MCF 10A (cell line): Measurements from ENCODE around the gene SEZ6L2. TPM values are rescaled to one million over a fixed set of nuclear protein-coding genes. Genes with fewer than 3 reads are reported as not detected.

Experiments
- BruUV-seq: library from RNA; stranded (reverse); fragments of 400-500 nt; replicated peaks from 2 replicates; lab custom pipeline; 2021; lab: Mats Ljungman, UMichigan
- CTCF ChIA-PET: fragments of 300-600 bp; sonication (Branson Sonifier 250); formaldehyde crosslinking; extraction: SDS; loops from one replicate; lab custom pipeline; 2021; ENCODE audit warnings: antibody characterized with exemption, inconsistent platforms; lab: Yijun Ruan, JAX
- POLR2A ChIA-PET: fragments of 300-600, 350-650 bp; sonication (Branson Sonifier 250); formaldehyde crosslinking; extraction: SDS; loops from one replicate; lab custom pipeline; 2020; ENCODE audit warnings: antibody characterized with exemption, inconsistent platforms; lab: Yijun Ruan, JAX
- DNase-seq: peaks from one replicate; pipeline ENCODE4 v3.0.0-alpha.2; 2018; ENCODE audit not compliant: unreplicated experiment
- H3K27ac Mint-ChIP-seq: one replicate; pipeline ENCODE4 v1.8.0; 2022; ENCODE audit warnings: mild to moderate bottlenecking, low read depth, mixed read lengths; ENCODE audit not compliant: unreplicated experiment
- H3K27me3 Mint-ChIP-seq: one replicate; pipeline ENCODE4 v1.8.0; 2022; ENCODE audit warnings: mixed read lengths; ENCODE audit not compliant: insufficient read depth, unreplicated experiment
- H3K36me3 Mint-ChIP-seq: one replicate; pipeline ENCODE4 v1.8.0; 2022; ENCODE audit warnings: mild to moderate bottlenecking, moderate library complexity, mixed read lengths; ENCODE audit not compliant: insufficient read depth, unreplicated experiment
- H3K4me1 Mint-ChIP-seq: one replicate; pipeline ENCODE4 v1.8.0; 2022; ENCODE audit warnings: mixed read lengths; ENCODE audit not compliant: insufficient read depth, unreplicated experiment
- H3K4me3 Mint-ChIP-seq: one replicate; pipeline ENCODE4 v1.8.0; 2022; ENCODE audit warnings: mild to moderate bottlenecking, moderate library complexity, mixed read lengths; ENCODE audit not compliant: unreplicated experiment
- H3K9me3 Mint-ChIP-seq: one replicate; pipeline ENCODE4 v1.8.0; 2022; ENCODE audit warnings: mixed read lengths; ENCODE audit not compliant: unreplicated experiment
- intact Hi-C: fragments of 100-400 bp; cut with micrococcal nuclease; formaldehyde crosslinking; loops from 2 replicates; pipeline ENCODE4 v1.14.1; 2022
- total RNA-seq: library from RNA; stranded (reverse); gene quantifications from 2 replicates; pipeline ENCODE4 v1.2.3, GENCODE V29; 2022
- TF ChIP-seq, protein P1 (sequence below): fragments of 200-600 bp; IDR thresholded peaks from one replicate; pipeline ENCODE4 v1.8.0; 2022; ENCODE audit warnings: antibody characterized with exemption, mild to moderate bottlenecking; ENCODE audit not compliant: unreplicated experiment

The SEZ6L2 gene
- total RNA-seq, 1 experiment from 2014 or later = 1.9 TPM

DNA sequence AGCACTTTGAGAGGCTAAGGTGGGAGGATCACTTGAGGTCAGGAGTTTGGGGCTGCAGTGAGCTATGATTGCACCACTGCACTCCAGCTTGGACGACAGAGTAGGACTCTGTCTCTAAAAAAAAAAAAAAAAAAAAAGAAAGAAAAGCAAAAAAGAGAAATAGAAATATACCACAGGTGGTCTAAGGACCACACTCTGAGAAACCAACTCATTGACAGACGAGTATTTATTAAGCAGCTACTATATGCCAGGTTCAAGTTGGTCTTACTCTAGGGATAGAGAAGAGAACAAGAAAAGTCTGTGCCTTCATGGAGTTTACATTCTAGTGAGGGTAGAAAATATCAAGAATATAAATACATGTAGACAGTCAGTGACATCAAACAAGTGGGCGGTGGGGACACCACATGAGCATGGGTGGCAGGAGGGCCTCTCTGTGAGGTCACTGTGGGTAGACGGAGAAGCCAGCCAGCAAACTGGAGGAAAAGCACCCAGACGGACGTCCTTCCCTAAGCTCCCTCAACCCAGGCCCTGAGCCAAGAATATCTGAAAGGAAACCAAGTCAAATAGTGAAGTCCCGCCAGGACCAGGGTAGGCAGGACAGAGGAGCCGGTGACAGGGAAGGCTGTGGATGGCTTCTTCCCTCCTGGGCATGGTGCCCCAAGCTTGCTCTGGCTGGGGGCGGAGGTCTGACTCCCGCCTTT lies 41.1 kb downstream of the SEZ6L2 start:
- ChIA-PET CTCF (no interaction called here), POLR2A (interaction anchor here (1.2 kb wide), 1 partner anchor 10 kb away, joined by 3 read pairs; no protein-coding TSS in a partner anchor)
- H3K27me3 Mint-ChIP-seq = no peaks in the 10 kb centered on the region
- H3K9me3 Mint-ChIP-seq = no peaks in the 10 kb centered on the region
- BruUV-seq = TSS peak; percentile 18
- H3K4me3 Mint-ChIP-seq = no peak overlapping the region
- no peak overlapping the region for H3K27ac Mint-ChIP-seq
- H3K36me3 Mint-ChIP-seq = peaks cover 41% of the 10 kb centered on the region
- peaks cover 8% of the 10 kb centered on the region for H3K4me1 Mint-ChIP-seq
- intact Hi-C loops = no loop called here
- DNase-seq = no peak
- TF ChIP-seq, protein P1, sequence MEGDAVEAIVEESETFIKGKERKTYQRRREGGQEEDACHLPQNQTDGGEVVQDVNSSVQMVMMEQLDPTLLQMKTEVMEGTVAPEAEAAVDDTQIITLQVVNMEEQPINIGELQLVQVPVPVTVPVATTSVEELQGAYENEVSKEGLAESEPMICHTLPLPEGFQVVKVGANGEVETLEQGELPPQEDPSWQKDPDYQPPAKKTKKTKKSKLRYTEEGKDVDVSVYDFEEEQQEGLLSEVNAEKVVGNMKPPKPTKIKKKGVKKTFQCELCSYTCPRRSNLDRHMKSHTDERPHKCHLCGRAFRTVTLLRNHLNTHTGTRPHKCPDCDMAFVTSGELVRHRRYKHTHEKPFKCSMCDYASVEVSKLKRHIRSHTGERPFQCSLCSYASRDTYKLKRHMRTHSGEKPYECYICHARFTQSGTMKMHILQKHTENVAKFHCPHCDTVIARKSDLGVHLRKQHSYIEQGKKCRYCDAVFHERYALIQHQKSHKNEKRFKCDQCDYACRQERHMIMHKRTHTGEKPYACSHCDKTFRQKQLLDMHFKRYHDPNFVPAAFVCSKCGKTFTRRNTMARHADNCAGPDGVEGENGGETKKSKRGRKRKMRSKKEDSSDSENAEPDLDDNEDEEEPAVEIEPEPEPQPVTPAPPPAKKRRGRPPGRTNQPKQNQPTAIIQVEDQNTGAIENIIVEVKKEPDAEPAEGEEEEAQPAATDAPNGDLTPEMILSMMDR = no peak

DNA sequence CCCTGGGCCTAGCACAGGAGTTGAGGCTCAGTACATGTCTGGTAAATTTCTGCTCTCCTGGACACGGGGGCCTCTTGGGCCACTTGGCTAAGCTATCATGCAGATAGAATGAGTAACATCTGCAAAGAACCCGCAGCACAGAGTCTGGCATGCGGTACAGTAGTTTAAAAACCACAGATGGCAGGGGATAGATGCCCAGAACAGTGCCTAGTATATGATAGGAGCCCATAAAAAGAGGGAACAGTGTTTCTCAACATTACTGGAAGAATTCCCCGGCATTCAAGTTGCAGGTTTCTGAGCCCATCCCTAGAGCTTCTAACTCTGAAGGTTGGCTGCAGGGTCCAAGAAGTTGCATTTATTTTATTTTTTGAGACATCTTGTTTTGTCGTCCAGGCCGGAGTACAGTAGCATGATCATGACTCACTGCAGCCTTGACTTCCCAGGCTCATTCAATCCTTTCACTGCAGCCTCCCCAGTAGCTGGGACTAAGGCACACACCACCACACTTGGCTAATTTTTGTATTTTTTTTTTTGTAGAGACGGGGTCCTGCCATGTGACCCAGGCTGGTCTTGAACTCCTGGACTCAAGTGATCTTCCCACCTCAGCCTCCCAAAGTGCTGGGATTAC lies 42.1 kb downstream of the SEZ6L2 start:
- intact Hi-C loops = no loop called here
- H3K36me3 Mint-ChIP-seq = peaks cover 41% of the 10 kb centered on the region
- BruUV-seq = no TSS peak
- H3K27me3 Mint-ChIP-seq = no peaks in the 10 kb centered on the region
- TF ChIP-seq, protein P1 = no peak
- H3K27ac Mint-ChIP-seq = no peak overlapping the region
- ChIA-PET POLR2A (interaction anchor here (1.2 kb wide), 1 partner anchor 138 kb away, joined by 3 read pairs; the partner anchor contains the start of genes HIRIP3 and INO80E), CTCF (interaction anchor here (0.5 to 0.7 kb wide), 4 partner anchors 9 to 174 kb away, joined by 3 to 6 read pairs (median 4); no protein-coding TSS in a partner anchor)
- H3K4me1 Mint-ChIP-seq = peaks cover 6% of the 10 kb centered on the region
- no peak overlapping the region for H3K4me3 Mint-ChIP-seq
- H3K9me3 Mint-ChIP-seq = no peaks in the 10 kb centered on the region
- no peak for DNase-seq

DNA sequence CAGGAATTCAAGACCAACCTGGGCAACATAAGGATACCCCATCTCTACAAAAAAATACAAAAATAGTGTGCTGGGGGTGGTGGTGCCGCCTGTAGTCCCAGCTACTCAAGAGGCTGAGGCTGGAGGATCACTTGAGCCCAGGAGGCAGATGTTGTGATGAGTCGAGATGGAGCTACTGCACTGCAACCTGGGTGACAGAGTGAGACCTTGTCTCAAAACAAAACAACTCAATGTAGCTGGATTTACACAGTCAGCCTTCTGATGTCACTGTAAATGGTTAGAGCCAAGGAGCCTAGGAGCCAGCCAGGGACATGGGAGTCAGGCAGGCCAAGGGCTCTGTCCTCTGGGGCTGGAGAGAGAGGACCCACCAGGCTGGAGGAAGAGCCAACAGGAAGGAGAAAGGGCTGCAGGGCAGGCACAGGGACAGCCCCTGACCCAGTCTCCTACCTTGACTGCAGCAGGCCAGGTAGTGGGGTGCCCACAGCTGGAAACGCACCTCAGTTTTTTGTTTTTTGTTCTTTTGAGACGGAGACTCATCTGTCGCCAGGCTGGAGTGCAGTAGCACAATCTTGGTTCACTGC lies 44.7 kb downstream of the SEZ6L2 start:
- POLR2A ChIA-PET = interaction anchor here (0.6 to 1.8 kb wide), 7 partner anchors 34 to 222 kb away, joined by 3 to 8 read pairs (median 4); partner anchors contain the start of genes ASPHD1, MVP and PRRT2
- Mint-ChIP-seq H3K27me3 (no peaks in the 10 kb centered on the region), H3K27ac (no peak overlapping the region), H3K4me1 (no peaks in the 10 kb centered on the region), H3K9me3 (no peaks in the 10 kb centered on the region), H3K36me3 (peaks cover 37% of the 10 kb centered on the region), H3K4me3 (no peak overlapping the region)
- CTCF ChIA-PET = interaction anchor here (0.6 kb wide), 2 partner anchors 9 to 168 kb away, joined by 3 read pairs; no protein-coding TSS in a partner anchor
- TF ChIP-seq, protein P1 = no peak
- DNase-seq = no peak
- no TSS peak for BruUV-seq
- intact Hi-C loops = no loop called here

DNA sequence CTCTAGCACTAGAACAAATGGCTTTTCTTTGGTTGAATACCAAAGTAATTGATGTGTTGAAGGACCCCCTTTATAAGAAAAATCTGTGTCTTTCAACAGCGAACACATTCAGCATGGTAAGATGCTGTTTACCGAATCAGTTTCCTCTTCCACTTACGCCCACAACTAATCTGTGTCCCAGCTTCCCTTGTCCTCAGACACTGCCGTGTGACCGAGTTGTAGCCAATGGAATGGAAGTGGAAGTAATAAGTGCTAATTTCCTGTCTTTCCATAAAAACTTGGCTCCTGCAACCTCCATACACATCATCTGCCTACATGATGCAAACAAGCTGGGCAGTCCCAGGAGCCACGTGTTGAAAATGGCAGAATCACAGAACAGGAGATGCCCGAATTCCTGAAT lies 46.7 kb downstream of the SEZ6L2 start:
- BruUV-seq = no TSS peak
- Mint-ChIP-seq H3K27me3 (no peaks in the 10 kb centered on the region), H3K4me1 (no peaks in the 10 kb centered on the region), H3K4me3 (no peak overlapping the region), H3K9me3 (no peaks in the 10 kb centered on the region), H3K27ac (no peak overlapping the region), H3K36me3 (peaks cover 42% of the 10 kb centered on the region)
- intact Hi-C loops = no loop called here
- TF ChIP-seq, protein P1 = no peak
- no peak for DNase-seq
- CTCF ChIA-PET = interaction anchor here (0.5 to 1.2 kb wide), 3 partner anchors 9 to 28 kb away, joined by 3 to 4 read pairs (median 3); no protein-coding TSS in a partner anchor
- POLR2A ChIA-PET = interaction anchor here (0.6 to 1.8 kb wide), 3 partner anchors 8 to 32 kb away, joined by 3 to 4 read pairs (median 3); partner anchors contain the start of gene MVP
